Measurements from ENCODE around the gene KIAA1328. TPM values are rescaled to one million over a fixed set of nuclear protein-coding genes. Genes with fewer than 3 reads are reported as not detected.

The KIAA1328 gene
- total and polyA plus RNA-seq, 9 of the 15 experiments (the other 6 are each of a cell fraction or from before 2014, with no cell fraction given), result 4.0 to 8.6 (median 7.4) TPM

- no TSS peak for BruUV-seq (replicated peaks)
- FAIRE-seq, result no peak
- Histone ChIP-seq H3K27ac (ENCODE audit: extremely low read depth, low read depth, low read length) (no peak overlapping the region), H3K9ac (ENCODE audit: insufficient read depth in 1 of 2, low read depth in 2 of 2, low read length in 2 of 2) (no peak overlapping the region), H3K27me3 (ENCODE audit: control insufficient read depth in 2 of 2, insufficient read depth in 2 of 2, low read length in 2 of 2) (no peaks in the 10 kb centered on the region), H3K4me3 (no peak overlapping the region), H2AFZ (ENCODE audit: low read depth, low read length) (no peak overlapping the region), H3K4me1 (replicated peaks in 1 of 2; ENCODE audit: control insufficient read depth in 2 of 2, insufficient read depth in 2 of 2, low read length in 2 of 2) (no peaks in the 10 kb centered on the region; a peak in 2 of 5 replicates), H4K20me1 (replicated peaks; ENCODE audit: control insufficient read depth, insufficient read depth, low read length) (no peaks in the 10 kb centered on the region), H3K9me3 (replicated peaks; ENCODE audit: control insufficient read depth, insufficient read depth, low read depth, low read length) (no peaks in the 10 kb centered on the region), H3K9me1 (ENCODE audit: control insufficient read depth, insufficient read depth, low read length) (no peaks in the 10 kb centered on the region), H3K4me2 (ENCODE audit: insufficient read depth, low read length) (no peak overlapping the region), H3K79me2 (ENCODE audit: control insufficient read depth, insufficient read depth, low read length) (no peaks in the 10 kb centered on the region), H3K36me3 (ENCODE audit: control insufficient read depth, insufficient read depth, low read length) (no peaks in the 10 kb centered on the region)
- peak; percentile 33; the same call in 2 of the 3 replicates for ATAC-seq
- in situ Hi-C loops (cut with MboI) (no loop called here), intact Hi-C loops (cut with micrococcal nuclease) (no loop called here)
- ChIA-PET POLR2A (interaction anchor here (0.6 kb wide), 1 partner anchor 9 kb away, joined by 3 read pairs; no protein-coding TSS in a partner anchor), CTCF (ENCODE audit: low intra/inter-chr PET ratio) (no interaction called here)
- 39% methylated on average over 2 of the region's 2 CpGs for WGBS (ENCODE audit: insufficient coverage, low coverage, missing lambda C conversion rate)
- no peak for DNase-seq (ENCODE audit: extremely low read depth in 1 of 4, low spot score in 3 of 4)
- TF ChIP-seq CBX2 (IDR thresholded peaks at IDR 0.05; ENCODE audit: insufficient read depth, low read length, poor library complexity, severe bottlenecking) (no peak), U2AF1 (optimal IDR thresholded peaks at IDR 0.05; ENCODE audit: low read depth, low read length) (no peak), CREB3L1 (IDR thresholded peaks at IDR 0.05; ENCODE audit: borderline replicate concordance, low read depth) (no peak), SNAPC5 (CRISPR knock-in tag; IDR thresholded peaks at IDR 0.05) (no peak), ZHX1 (conservative IDR thresholded peaks at IDR 0.05; ENCODE audit: low read length) (no peak), CCNT2 (IDR thresholded peaks at IDR 0.05; ENCODE audit: borderline replicate concordance, extremely low read depth, insufficient read length, low read depth, low read length) (no peak), POLR3G (IDR thresholded peaks at IDR 0.05; ENCODE audit: extremely low read depth, insufficient read length, insufficient replicate concordance) (no peak), NFIX (CRISPR knock-in tag; IDR thresholded peaks at IDR 0.05; ENCODE audit: low read depth) (no peak), SETDB1 (IDR thresholded peaks at IDR 0.05; ENCODE audit: low read length) (no peak), SMAD4 (CRISPR knock-in tag; conservative IDR thresholded peaks at IDR 0.05) (no peak), ARID1B (IDR thresholded peaks at IDR 0.05) (no peak), ZNF324 (CRISPR knock-in tag; IDR thresholded peaks at IDR 0.05) (no peak), TEAD1 (CRISPR knock-in tag; IDR thresholded peaks at IDR 0.05) (no peak), ZNF253 (CRISPR knock-in tag; conservative IDR thresholded peaks at IDR 0.05) (no peak)
Observed at GRCh38 chr18:36885981-36886380, 57.1 kb downstream of the KIAA1328 start.

Measured in K562 (cell line).